ENCODE measurements around the gene CARD10. TPM values are rescaled to one million over a fixed set of nuclear protein-coding genes. Genes with fewer than 3 reads are reported as not detected.
A peak's percentile ranks its signal among the peaks of the same experiment; 100 is the strongest.

CARD10 gene
- total and polyA plus RNA-seq, 2 of the 13 experiments (the other 11 are each of a cell fraction or from before 2014, with no cell fraction given), result 35.2 to 55.8 TPM

GRCh38 chr22:37561212-37562048 is 42.2 kb upstream of the CARD10 start (continued):
- TF ChIP-seq HIC2 (CRISPR knock-in tag; IDR thresholded peaks at IDR 0.05; ENCODE audit: low read depth) (peak; percentile 90), GPN1 (CRISPR knock-in tag; IDR thresholded peaks at IDR 0.05; ENCODE audit: borderline replicate concordance) (no peak), PAWR (CRISPR knock-in tag; IDR thresholded peaks at IDR 0.05; ENCODE audit: borderline replicate concordance) (no peak), SIX4 (CRISPR knock-in tag; IDR thresholded peaks at IDR 0.05) (peak; percentile 56; the same call in 1 of the 2 replicates), TSC22D2 (CRISPR knock-in tag; IDR thresholded peaks at IDR 0.05; ENCODE audit: borderline replicate concordance) (0 out of 2 replicates have a peak, but pooled peaks have one; percentile 40), ZBTB25 (CRISPR knock-in tag; IDR thresholded peaks at IDR 0.05) (peak; percentile 86), MZF1 (CRISPR knock-in tag; IDR thresholded peaks at IDR 0.05; ENCODE audit: borderline replicate concordance) (no peak), ARID5B (CRISPR knock-in tag; IDR thresholded peaks at IDR 0.05) (peak; percentile 83), REPIN1 (CRISPR knock-in tag; IDR thresholded peaks at IDR 0.05; ENCODE audit: borderline replicate concordance, low read depth) (peak; percentile 61), ZBTB40 (IDR thresholded peaks at IDR 0.05) (no peak), ZBTB40 (CRISPR knock-in tag; IDR thresholded peaks at IDR 0.05) (0 out of 2 replicates have a peak, but pooled peaks have one; percentile 16), IKZF1 (IDR thresholded peaks at IDR 0.05) (no peak)

All from HepG2 (cell line).